CD4-positive, alpha-beta memory T cell (primary cell): ENCODE data around the gene ITIH1. TPM values are rescaled to one million over a fixed set of nuclear protein-coding genes. Genes with fewer than 3 reads are reported as not detected.
A peak's percentile ranks its signal among the peaks of the same experiment; 100 is the strongest.

ENCODE experiments used
- CTCF ChIA-PET: fragments of 350-600 bp; sonication (Branson Sonifier 250); formaldehyde crosslinking; loops from one replicate; lab custom pipeline; 2021; ENCODE audit warnings: inconsistent platforms; ENCODE audit not compliant: partially characterized antibody; lab: Charles Lee
- POLR2A ChIA-PET: fragments of 350-600 bp; sonication (Branson Sonifier 250); formaldehyde crosslinking; loops from one replicate; lab custom pipeline; 2021; ENCODE audit not compliant: partially characterized antibody; lab: Charles Lee
- DNase-seq, 5 donors: peaks; one replicate each; pipeline versions ENCODE4 v3.0.0 to v3.0.0-alpha.2; 2020 to 2022; ENCODE audit warnings: mixed read lengths in 1 of 5
- H3K27ac ChIP-seq: one replicate; pipeline ENCODE4 v1.7.0; 2013; ENCODE audit warnings: low read depth, low read length
- H3K27me3 ChIP-seq: 2 replicates; pipeline ENCODE4 v1.7.0; 2013; ENCODE audit warnings: mild to moderate bottlenecking, low read length, moderate library complexity; ENCODE audit not compliant: insufficient read depth
- H3K36me3 ChIP-seq: 2 replicates; pipeline ENCODE4 v1.7.0; 2013; ENCODE audit warnings: mild to moderate bottlenecking, low read length, moderate library complexity; ENCODE audit not compliant: insufficient read depth
- H3K4me1 ChIP-seq: 2 replicates; pipeline ENCODE4 v1.7.0; 2013; ENCODE audit warnings: mild to moderate bottlenecking, low read length, moderate library complexity; ENCODE audit not compliant: insufficient read depth
- H3K4me3 ChIP-seq, 2 donors: one replicate each; pipeline ENCODE4 v1.7.0; 2013; ENCODE audit warnings: low read length in 2 of 2, mild to moderate bottlenecking in 1 of 2
- H3K9me3 ChIP-seq, 2 donors: one replicate each; pipeline ENCODE4 v1.7.0; 2013; ENCODE audit warnings: low read length in 2 of 2, control low read depth in 1 of 2; ENCODE audit not compliant: control insufficient read depth in 1 of 2
- H3K27ac Mint-ChIP-seq, 7 donors: one replicate each; pipeline ENCODE4 v1.8.0; 2020 to 2021; ENCODE audit warnings: mixed read lengths in 7 of 7, mild to moderate bottlenecking in 6 of 7, inconsistent platforms in 3 of 7, moderate library complexity in 3 of 7
- H3K27me3 Mint-ChIP-seq, 2 donors: one replicate each; pipeline ENCODE4 v1.8.0; 2020 to 2021; ENCODE audit warnings: mixed read lengths in 2 of 2
- H3K36me3 Mint-ChIP-seq, 2 donors: one replicate each; pipeline ENCODE4 v1.8.0; 2020 to 2021; ENCODE audit warnings: mixed read lengths in 2 of 2, inconsistent platforms in 1 of 2, mild to moderate bottlenecking in 1 of 2
- H3K4me1 Mint-ChIP-seq, 4 donors: one replicate each; pipeline ENCODE4 v1.8.0; 2020 to 2021; ENCODE audit warnings: mixed read lengths in 4 of 4, mild to moderate bottlenecking in 1 of 4
- H3K4me3 Mint-ChIP-seq, 8 donors: one replicate each; pipeline ENCODE4 v1.8.0; 2020 to 2021; ENCODE audit warnings: mixed read lengths in 8 of 8, mild to moderate bottlenecking in 7 of 8, moderate library complexity in 6 of 8, inconsistent platforms in 3 of 8
- H3K9me3 Mint-ChIP-seq, 8 donors: one replicate each; pipeline ENCODE4 v1.8.0; 2020 to 2021; ENCODE audit warnings: mixed read lengths in 8 of 8, mild to moderate bottlenecking in 5 of 8, inconsistent platforms in 3 of 8, moderate library complexity in 1 of 8
- intact Hi-C: fragments of 100-400 bp; cut with micrococcal nuclease; formaldehyde crosslinking; loops from one replicate; pipeline ENCODE4 v1.15.1; 2023
- polyA plus RNA-seq, 2 donors: library from polyadenylated mRNA; unstranded; fragments of 300-500 nt; fragmentation: Illumina TruSeq; gene quantifications; one replicate each; pipeline ENCODE4 v1.2.3, GENCODE V29; 2021
- total RNA-seq, 2 experiments: library from RNA; stranded (reverse); gene quantifications; one replicate each; pipeline ENCODE4 v1.2.3, GENCODE V29; 2021

ITIH1 gene
- total and polyA plus RNA-seq, 4 experiments from 2014 or later, result not detected

DNA sequence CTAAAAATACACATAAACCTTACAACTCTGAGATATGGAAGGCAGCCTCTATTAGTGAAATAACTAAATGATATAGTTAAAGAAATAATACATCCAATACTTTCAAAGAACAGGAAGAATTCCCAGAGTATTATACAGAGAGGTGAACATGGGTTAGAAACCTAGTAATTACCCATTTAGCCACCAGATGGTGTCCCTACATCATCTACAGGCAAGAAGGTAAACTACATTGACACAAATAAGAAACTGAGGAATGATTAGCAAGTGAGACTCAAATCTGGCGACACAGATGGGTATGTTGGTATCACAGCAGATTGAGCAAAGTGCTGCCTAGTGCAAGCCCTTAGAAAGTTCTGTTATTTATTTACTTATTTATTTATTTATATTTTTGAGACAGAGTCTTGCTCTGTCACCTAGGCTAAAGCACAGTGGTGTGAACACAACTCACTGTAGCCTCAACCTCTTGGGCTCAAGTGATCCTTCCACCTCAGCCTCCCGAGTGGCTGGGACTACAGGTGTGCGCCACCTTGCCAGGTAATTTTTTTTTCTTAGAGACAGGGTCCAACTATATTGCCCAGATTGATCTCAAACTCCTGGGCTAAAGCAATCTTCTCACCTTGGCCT is 34.9 kb upstream of the ITIH1 start:
- Histone ChIP-seq H3K27me3 (no peaks in the 10 kb centered on the region), H3K4me1 (no peaks in the 10 kb centered on the region), H3K9me3 (no peaks in the 10 kb centered on the region), H3K27ac (no peak overlapping the region), H3K36me3 (peaks cover 31% of the 10 kb centered on the region), H3K4me3 (no peak overlapping the region)
- POLR2A ChIA-PET, result no interaction called here
- CTCF ChIA-PET, result interaction anchor here (0.8 to 1.4 kb wide), 7 partner anchors 189 to 454 kb away, joined by 3 to 11 read pairs (median 3); no protein-coding TSS in a partner anchor
- Mint-ChIP-seq H3K4me3 (no peak overlapping the region), H3K27me3 (no peaks in the 10 kb centered on the region), H3K4me1 (no peaks in the 10 kb centered on the region), H3K36me3 (peaks cover 47 to 55% of the 10 kb centered on the region in 2 donors), H3K9me3 (no peaks in the 10 kb centered on the region), H3K27ac (no peak overlapping the region)
- peak in 4 of 5 donors; percentile 16 to 33 (median 27) for DNase-seq
- intact Hi-C loops, result loop anchor here (1.0 to 2.0 kb wide), 3 partner anchors 192 to 330 kb away; no protein-coding TSS in a partner anchor

DNA sequence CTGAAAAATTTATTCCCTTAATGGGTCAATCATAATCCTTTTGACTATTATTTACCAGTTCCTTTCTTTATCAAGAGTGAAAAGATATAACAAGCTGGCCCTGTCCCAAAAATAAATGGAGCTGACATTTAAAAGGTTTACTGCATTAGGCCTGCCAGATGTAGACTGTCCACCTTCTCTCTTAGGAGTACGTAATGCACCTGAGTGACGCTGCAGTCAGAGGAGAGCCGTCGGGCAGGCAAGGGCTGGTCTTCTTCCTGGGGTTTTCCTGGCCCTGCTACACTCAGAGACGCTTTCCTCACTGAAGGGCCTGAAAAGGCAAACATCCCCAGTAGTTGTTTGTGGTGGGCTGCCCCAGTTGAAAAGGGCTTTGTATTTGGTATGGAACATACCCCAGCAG is 34.2 kb upstream of the ITIH1 start:
- intact Hi-C loops, result loop anchor here (2.0 kb wide), 2 partner anchors 192 to 244 kb away; no protein-coding TSS in a partner anchor
- H3K27ac Mint-ChIP-seq, result no peak overlapping the region
- no peak overlapping the region for H3K27ac ChIP-seq
- H3K9me3 Mint-ChIP-seq, result no peaks in the 10 kb centered on the region
- POLR2A ChIA-PET, result no interaction called here
- no peaks in the 10 kb centered on the region for H3K9me3 ChIP-seq
- DNase-seq, result no peak
- no peaks in the 10 kb centered on the region for H3K27me3 ChIP-seq
- CTCF ChIA-PET, result interaction anchor here (0.8 to 1.3 kb wide), 3 partner anchors 194 to 365 kb away, joined by 3 to 6 read pairs (median 3); no protein-coding TSS in a partner anchor
- no peaks in the 10 kb centered on the region for H3K4me1 Mint-ChIP-seq
- H3K36me3 Mint-ChIP-seq, result peaks cover 47 to 55% of the 10 kb centered on the region in 2 donors
- no peak overlapping the region for H3K4me3 ChIP-seq
- no peaks in the 10 kb centered on the region for H3K27me3 Mint-ChIP-seq
- peaks cover 31% of the 10 kb centered on the region for H3K36me3 ChIP-seq
- H3K4me3 Mint-ChIP-seq, result no peak overlapping the region
- H3K4me1 ChIP-seq, result no peaks in the 10 kb centered on the region

- H3K36me3 ChIP-seq, result peaks cover 33% of the 10 kb centered on the region
- no peaks in the 10 kb centered on the region for H3K27me3 ChIP-seq
- DNase-seq, result no peak
- POLR2A ChIA-PET, result no interaction called here
- Mint-ChIP-seq H3K4me1 (no peaks in the 10 kb centered on the region), H3K36me3 (peaks cover 51 to 60% of the 10 kb centered on the region in 2 donors), H3K4me3 (no peak overlapping the region), H3K9me3 (no peaks in the 10 kb centered on the region), H3K27me3 (no peaks in the 10 kb centered on the region), H3K27ac (peak overlapping the region in 2 of 7 donors; percentile 52 to 75)
- intact Hi-C loops, result loop anchor here (2.0 kb wide), 2 partner anchors 191 to 243 kb away; no protein-coding TSS in a partner anchor
- H3K27ac ChIP-seq, result no peak overlapping the region
- no peaks in the 10 kb centered on the region for H3K9me3 ChIP-seq
- CTCF ChIA-PET, result interaction anchor here (0.8 to 1.3 kb wide), 3 partner anchors 193 to 365 kb away, joined by 3 to 6 read pairs (median 3); no protein-coding TSS in a partner anchor
- no peaks in the 10 kb centered on the region for H3K4me1 ChIP-seq
- H3K4me3 ChIP-seq, result no peak overlapping the region
Measured at GRCh38 chr3:52743721-52744120, 33.7 kb upstream of the ITIH1 start.

GRCh38 chr3:52752045-52752660 is 25.2 kb upstream of the ITIH1 start:
- H3K36me3 Mint-ChIP-seq, result peaks cover 42 to 56% of the 10 kb centered on the region in 2 donors
- POLR2A ChIA-PET, result no interaction called here
- H3K36me3 ChIP-seq, result peaks cover 4% of the 10 kb centered on the region
- H3K27me3 ChIP-seq, result no peaks in the 10 kb centered on the region
- H3K9me3 Mint-ChIP-seq, result no peaks in the 10 kb centered on the region
- no peak for DNase-seq
- CTCF ChIA-PET, result no interaction called here
- intact Hi-C loops, result no loop called here
- H3K27me3 Mint-ChIP-seq, result no peaks in the 10 kb centered on the region
- H3K4me3 Mint-ChIP-seq, result no peak overlapping the region
- H3K9me3 ChIP-seq, result no peaks in the 10 kb centered on the region
- no peak overlapping the region for H3K4me3 ChIP-seq
- no peak overlapping the region for H3K27ac Mint-ChIP-seq
- H3K4me1 Mint-ChIP-seq, result no peaks in the 10 kb centered on the region
- H3K4me1 ChIP-seq, result no peaks in the 10 kb centered on the region
- no peak overlapping the region for H3K27ac ChIP-seq

DNA sequence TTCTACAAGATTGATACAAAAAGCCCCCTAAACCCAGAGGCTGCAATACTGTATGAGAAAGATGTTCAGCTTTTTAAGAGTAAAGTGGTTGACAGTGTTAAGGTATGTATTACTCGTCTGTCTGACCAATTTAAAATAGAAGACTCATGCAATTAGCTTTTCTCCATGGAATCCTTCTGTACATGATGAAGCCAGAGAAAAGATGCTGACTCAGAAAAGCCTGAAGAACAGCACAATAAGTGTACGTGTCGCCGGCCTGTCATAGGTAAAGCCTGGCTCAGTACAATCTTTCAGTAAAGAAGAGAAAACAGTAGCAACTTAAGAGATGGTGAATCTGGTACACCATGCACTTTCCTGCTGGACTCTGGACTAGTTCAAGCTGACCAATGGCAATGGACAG is 23.0 kb upstream of the ITIH1 start:
- Histone ChIP-seq H3K27me3 (no peaks in the 10 kb centered on the region), H3K36me3 (peaks cover 3% of the 10 kb centered on the region), H3K9me3 (no peaks in the 10 kb centered on the region), H3K27ac (no peak overlapping the region), H3K4me3 (no peak overlapping the region), H3K4me1 (no peaks in the 10 kb centered on the region)
- POLR2A ChIA-PET, result no interaction called here
- no peak for DNase-seq
- H3K9me3 Mint-ChIP-seq, result no peaks in the 10 kb centered on the region
- intact Hi-C loops, result no loop called here
- no peak overlapping the region for H3K27ac Mint-ChIP-seq
- H3K4me1 Mint-ChIP-seq, result peaks cover 0 to 2% (median 0%) of the 10 kb centered on the region in 4 donors
- CTCF ChIA-PET, result no interaction called here
- H3K4me3 Mint-ChIP-seq, result no peak overlapping the region
- H3K36me3 Mint-ChIP-seq, result peaks cover 46 to 61% of the 10 kb centered on the region in 2 donors
- H3K27me3 Mint-ChIP-seq, result no peaks in the 10 kb centered on the region

DNA sequence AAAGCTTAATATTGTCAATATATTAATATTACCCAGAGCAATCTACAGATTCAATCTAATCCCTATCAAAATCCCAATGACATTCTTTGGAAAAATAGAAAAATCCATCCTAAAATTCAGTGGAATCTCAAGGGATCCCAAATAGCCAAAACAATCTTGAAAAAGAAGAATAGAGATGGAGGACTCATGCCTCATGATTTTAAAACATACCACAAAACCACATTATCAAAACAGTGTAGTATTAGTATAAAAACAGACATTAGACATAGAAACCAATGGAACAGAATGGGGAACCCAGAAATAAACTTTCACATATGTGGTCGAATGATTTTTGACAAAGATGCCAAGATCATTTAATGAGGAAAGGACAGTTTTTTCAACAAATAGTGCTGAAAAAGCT is 21.3 kb upstream of the ITIH1 start:
- intact Hi-C loops, result no loop called here
- Histone ChIP-seq H3K4me3 (no peak overlapping the region), H3K4me1 (no peaks in the 10 kb centered on the region), H3K27me3 (no peaks in the 10 kb centered on the region), H3K36me3 (peaks cover 17% of the 10 kb centered on the region), H3K27ac (no peak overlapping the region), H3K9me3 (no peaks in the 10 kb centered on the region)
- no peaks in the 10 kb centered on the region for H3K27me3 Mint-ChIP-seq
- no peak overlapping the region for H3K27ac Mint-ChIP-seq
- POLR2A ChIA-PET, result no interaction called here
- no peaks in the 10 kb centered on the region for H3K9me3 Mint-ChIP-seq
- CTCF ChIA-PET, result no interaction called here
- peaks cover 0 to 2% (median 0%) of the 10 kb centered on the region in 4 donors for H3K4me1 Mint-ChIP-seq
- no peak overlapping the region for H3K4me3 Mint-ChIP-seq
- no peak for DNase-seq
- peaks cover 42 to 61% of the 10 kb centered on the region in 2 donors for H3K36me3 Mint-ChIP-seq

DNA sequence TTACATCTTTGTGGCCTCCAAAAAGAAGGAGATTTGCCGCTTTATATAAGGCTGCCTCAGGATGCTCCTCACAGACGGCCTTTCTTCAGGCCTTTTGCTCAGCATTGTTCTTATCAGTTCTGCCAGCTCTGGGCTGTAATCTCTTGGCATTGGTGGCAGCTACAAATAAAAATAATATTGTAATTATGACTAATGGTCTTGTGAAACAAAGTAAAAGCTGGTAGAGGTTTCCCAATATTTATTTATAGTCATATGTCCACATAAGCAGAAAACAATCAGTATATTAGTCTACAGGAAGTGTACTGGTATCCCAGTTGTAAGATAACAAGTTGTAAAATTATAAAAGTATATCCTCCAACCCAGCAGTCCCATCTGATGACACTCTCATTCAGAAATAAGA is 13.9 kb upstream of the ITIH1 start:
- H3K4me1 Mint-ChIP-seq, result peaks cover 0 to 4% (median 0%) of the 10 kb centered on the region in 4 donors
- peaks cover 27 to 77% of the 10 kb centered on the region in 2 donors for H3K36me3 Mint-ChIP-seq
- Histone ChIP-seq H3K27ac (no peak overlapping the region), H3K36me3 (peaks cover 31% of the 10 kb centered on the region), H3K4me3 (no peak overlapping the region), H3K27me3 (no peaks in the 10 kb centered on the region), H3K9me3 (no peaks in the 10 kb centered on the region), H3K4me1 (no peaks in the 10 kb centered on the region)
- DNase-seq, result no peak
- H3K9me3 Mint-ChIP-seq, result no peaks in the 10 kb centered on the region
- POLR2A ChIA-PET, result interaction anchor here (0.7 kb wide), 1 partner anchor 28 kb away, joined by 3 read pairs; no protein-coding TSS in a partner anchor
- H3K4me3 Mint-ChIP-seq, result no peak overlapping the region
- peak overlapping the region in 1 of 7 donors; percentile 66 for H3K27ac Mint-ChIP-seq
- CTCF ChIA-PET, result no interaction called here
- intact Hi-C loops, result no loop called here
- H3K27me3 Mint-ChIP-seq, result no peaks in the 10 kb centered on the region
